Tibial nerve (tissue), 4 donors: Measurements from ENCODE around the gene NDUFAF8.

Source experiments
- CTCF ChIP-seq, 5 experiments: fragments of 200-600 bp in 3 of 5; fragments of 450-650 bp in 2 of 5; sonication (generic) in 3 of 5; IDR thresholded peaks; one replicate each; pipeline ENCODE4 v1.5.1; 2016 to 2019; ENCODE audit warnings: antibody characterized with exemption in 5 of 5, mild to moderate bottlenecking in 3 of 5, moderate library complexity in 2 of 5
- EP300 ChIP-seq, 2 donors: sonication (generic); formaldehyde crosslinking; IDR thresholded peaks; one replicate each; pipeline ENCODE4 v1.6.1; 2017; ENCODE audit warnings: antibody characterized with exemption in 2 of 2, mild to moderate bottlenecking in 1 of 2
- POLR2A ChIP-seq, 2 donors: fragments of 450-650 bp; IDR thresholded peaks; one replicate each; pipeline ENCODE4 v1.6.1; 2017; ENCODE audit warnings: antibody characterized with exemption in 2 of 2, mild to moderate bottlenecking in 2 of 2, moderate library complexity in 2 of 2

- no peak for TF ChIP-seq POLR2A (IDR thresholded peaks at IDR 0.05)
- TF ChIP-seq CTCF (IDR thresholded peaks at IDR 0.05) = no peak
- no peak for TF ChIP-seq EP300 (IDR thresholded peaks at IDR 0.05)
Observed at GRCh38 chr17:81194941-81195901, 43.9 kb upstream of the NDUFAF8 start.
